Measurements from ENCODE around the gene FARSB.

FARSB gene

DNA sequence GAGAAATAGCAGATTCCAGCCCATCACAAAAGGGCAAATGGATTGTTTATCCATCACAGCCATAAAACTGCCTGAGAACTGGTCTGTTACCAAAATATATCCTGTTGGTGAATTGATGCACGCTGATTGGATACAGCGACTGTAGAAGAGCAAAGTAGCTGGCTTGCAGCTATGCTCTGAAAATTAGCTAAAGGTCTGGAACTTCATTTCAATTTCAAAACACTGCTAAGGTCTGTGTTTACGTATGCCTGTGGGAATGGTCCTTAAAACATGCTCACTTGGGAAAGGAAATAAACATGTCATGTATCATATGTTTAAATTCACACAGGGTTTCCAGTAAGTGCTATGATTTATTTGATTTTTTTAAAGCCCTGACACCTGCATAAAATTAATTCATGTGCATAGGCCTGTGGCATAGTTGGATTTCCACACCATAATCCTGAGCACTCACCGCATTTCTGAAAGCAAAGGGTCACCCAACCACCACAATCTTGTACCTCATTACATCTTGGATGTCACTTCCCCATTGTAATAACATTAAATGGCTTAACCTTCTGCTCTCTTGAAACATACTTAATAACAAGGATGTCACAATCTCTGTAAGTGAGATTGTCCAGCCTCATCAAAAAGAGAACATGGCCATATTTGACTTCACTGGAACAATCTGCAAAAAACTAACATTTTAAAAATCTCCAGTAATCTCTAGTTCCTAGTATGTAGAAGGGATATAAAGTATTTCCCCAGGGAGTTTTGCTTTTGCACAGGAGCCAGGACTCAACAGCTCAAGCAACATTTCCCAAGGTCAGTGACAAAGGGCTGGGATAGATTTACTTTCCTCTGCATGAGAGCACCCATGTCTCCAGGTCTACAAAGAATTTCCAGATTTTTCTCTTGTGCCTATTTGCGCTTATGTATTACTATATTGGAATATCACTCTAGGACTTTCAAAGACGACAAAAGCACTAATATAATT lies 109.8 kb downstream of the FARSB start:
- no peak for DNase-seq

DNA sequence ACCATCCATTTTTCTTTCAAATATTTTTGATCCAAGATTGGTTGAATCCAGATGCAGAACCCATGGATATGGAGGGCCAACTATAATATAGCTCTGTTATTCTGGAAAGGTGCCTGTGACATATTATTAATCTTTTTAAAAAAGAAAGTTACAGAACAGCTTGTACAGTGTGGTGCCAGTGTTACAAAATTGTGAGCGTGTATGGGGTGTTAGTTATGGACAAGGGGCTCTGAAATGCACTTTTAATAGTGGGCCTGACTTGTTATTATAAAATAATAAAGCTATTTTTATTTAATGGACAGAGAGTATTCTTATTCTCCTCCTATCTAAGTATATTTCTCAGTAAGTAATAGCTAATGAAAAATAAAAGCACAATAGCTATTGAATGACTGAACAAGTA lies 111.2 kb downstream of the FARSB start:
- no peak for DNase-seq

GRCh38 chr2:222538535-222538934 lies 117.4 kb downstream of the FARSB start:
- no peak for DNase-seq

DNA sequence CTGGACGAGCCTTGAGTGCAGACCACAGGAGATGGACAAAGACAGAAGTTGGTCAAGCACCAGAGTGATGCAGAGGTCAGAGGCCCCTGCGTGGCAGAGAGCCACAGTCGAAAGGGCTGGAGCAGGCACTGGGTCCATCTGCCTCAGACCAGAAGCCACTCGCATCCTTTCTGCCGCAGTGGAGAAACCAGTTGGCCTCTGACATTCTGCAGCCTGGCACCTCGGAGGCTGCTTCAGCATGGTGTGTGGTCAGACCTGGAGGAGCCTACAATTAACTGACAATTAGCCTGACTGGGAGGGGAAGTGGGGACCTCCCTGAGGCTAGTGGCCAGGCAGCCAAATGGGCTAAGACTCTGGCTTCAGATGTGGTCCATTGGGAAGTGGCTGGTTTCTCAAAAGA lies 120.4 kb downstream of the FARSB start:
- no peak for DNase-seq

DNA sequence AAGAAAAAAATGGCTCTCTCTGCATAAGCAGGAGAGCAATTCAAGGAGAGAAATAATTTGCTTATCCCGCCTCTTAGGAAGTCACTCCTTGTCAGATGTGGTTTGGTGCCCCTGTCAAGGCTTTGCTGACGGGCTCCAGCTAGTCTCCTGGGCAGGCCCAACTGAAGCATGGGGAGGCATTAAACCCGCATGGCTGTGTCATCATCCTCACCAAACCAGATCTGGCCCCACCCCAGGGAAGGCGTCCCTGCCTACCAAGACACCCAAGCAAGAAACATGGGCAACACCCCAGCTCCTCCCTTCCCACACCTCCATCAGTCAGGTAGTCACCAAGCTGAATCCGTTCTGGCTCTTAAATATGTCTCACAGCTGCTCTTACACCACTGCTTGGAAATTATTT lies 123.6 kb downstream of the FARSB start:
- DNase-seq = no peak

GRCh38 chr2:222526480-222527277 lies 129.2 kb downstream of the FARSB start:
- DNase-seq = no peak

DNA sequence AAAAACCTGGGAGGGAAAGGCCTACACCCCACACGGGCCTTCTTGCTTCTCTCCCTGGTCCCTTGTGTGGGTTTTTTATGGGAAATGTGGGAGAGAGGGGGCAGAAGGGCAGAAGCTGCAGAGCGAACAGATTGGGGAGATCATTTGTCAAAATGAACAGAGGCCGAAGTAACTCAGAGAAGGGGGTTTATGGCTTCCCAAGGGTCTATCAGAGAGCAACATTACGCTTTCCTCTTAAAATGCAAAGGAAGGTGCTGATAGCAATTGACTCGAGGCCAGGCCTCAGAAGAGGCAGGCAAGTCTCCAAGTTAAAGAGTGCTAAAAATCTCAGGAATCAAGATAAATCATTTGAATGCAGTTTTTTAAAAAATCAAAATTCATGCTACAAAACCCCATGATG lies 130.1 kb downstream of the FARSB start:
- no peak for DNase-seq

DNA sequence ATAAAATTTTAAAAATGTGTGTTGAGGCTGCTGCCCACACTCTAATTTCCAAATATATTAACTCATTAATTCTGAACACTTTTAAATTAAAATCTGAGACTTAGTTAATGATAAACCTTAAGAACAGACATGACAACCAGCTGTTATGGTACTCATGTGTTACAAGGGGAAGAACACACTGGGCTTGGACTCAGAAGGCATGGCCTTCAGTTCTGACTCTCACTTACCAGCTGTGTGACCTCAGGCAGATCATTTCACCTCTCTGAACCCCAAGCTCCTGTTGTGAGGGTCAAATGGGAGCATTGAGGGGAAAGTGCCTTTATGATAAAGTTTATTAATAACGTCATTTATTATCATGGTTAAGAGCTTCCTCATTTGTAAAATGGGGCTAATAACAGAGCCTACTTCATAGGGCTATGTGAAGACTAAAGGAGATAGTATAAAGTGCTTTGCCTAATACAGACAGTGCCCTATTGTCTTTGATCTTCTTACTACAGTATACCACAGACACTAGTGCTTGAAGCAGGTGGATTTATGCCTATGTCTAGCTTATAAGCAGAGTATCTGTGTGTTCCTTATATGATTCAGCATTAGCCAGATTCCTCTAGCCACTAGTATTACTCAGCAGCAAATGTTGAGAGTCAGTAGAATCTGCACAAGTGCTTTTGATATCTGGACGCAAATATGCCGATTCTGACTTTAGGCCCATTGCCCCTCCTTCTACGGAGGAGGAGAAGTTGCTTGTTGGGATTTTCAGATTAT lies 131.9 kb downstream of the FARSB start:
- no peak for DNase-seq

- DNase-seq = no peak
These were observed 133.8 kb downstream of the FARSB start for GRCh38 chr2:222522082-222522481.

- no peak for DNase-seq
These were observed 134.8 kb downstream of the FARSB start for GRCh38 chr2:222521099-222521498.

Measured in NCI-H1694 treated with DMSO at 0.1 percent for 48 hours (cell line).